HPDE6-E6E7 (cell line): ENCODE results near the gene ADGB.
"Not testable (repeated sequence)": the region's sequence is repeated elsewhere in the genome, so short reads cannot be mapped to it uniquely, and the experiment has no call there.

Experiments
- DNase-seq: peaks from one replicate; pipeline ENCODE4 v3.0.0; 2011; ENCODE audit warnings: missing footprints; ENCODE audit errors: extremely low spot score

ADGB gene

GRCh38 chr6:146815511-146816462, 217.0 kb downstream of the ADGB start:
- not testable (repeated sequence) for DNase-seq

- DNase-seq = no peak
These were observed 221.0 kb downstream of the ADGB start for GRCh38 chr6:146819596-146820320.

- no peak for DNase-seq
These were observed 228.6 kb downstream of the ADGB start for GRCh38 chr6:146827216-146827928.

GRCh38 chr6:146829792-146830565, 231.2 kb downstream of the ADGB start:
- DNase-seq = no peak

- DNase-seq = no peak
These were observed 234.4 kb downstream of the ADGB start for GRCh38 chr6:146833157-146833556.

GRCh38 chr6:146840216-146840615, 241.4 kb downstream of the ADGB start:
- DNase-seq = no peak

GRCh38 chr6:146840641-146841040, 241.9 kb downstream of the ADGB start:
- no peak for DNase-seq

GRCh38 chr6:146847426-146847825, 248.7 kb downstream of the ADGB start:
- DNase-seq = no peak

GRCh38 chr6:146850238-146850896, 251.6 kb downstream of the ADGB start:
- DNase-seq = no peak

GRCh38 chr6:146850981-146851380, 252.2 kb downstream of the ADGB start:
- DNase-seq = no peak

- DNase-seq = no peak
These were observed 253.1 kb downstream of the ADGB start for GRCh38 chr6:146851837-146852236.

- DNase-seq = not testable (repeated sequence)
These were observed 255.9 kb downstream of the ADGB start for GRCh38 chr6:146854521-146855255.

- no peak for DNase-seq
These were observed 257.1 kb downstream of the ADGB start for GRCh38 chr6:146855889-146856288.

GRCh38 chr6:146856296-146856695, 257.5 kb downstream of the ADGB start:
- no peak for DNase-seq

GRCh38 chr6:146857180-146857979, 258.6 kb downstream of the ADGB start:
- peak; percentile 47 for DNase-seq

- DNase-seq = no peak
These were observed 259.2 kb downstream of the ADGB start for GRCh38 chr6:146857980-146858347.

- no peak for DNase-seq
These were observed 260.4 kb downstream of the ADGB start for GRCh38 chr6:146859206-146859605.

- no peak for DNase-seq
These were observed 261.2 kb downstream of the ADGB start for GRCh38 chr6:146859795-146860495.

GRCh38 chr6:146860583-146860982, 261.8 kb downstream of the ADGB start:
- DNase-seq = no peak
